Left ventricle myocardium inferior (tissue), 1 donor: Measurements from ENCODE around the gene ZNF883. TPM values are rescaled to one million over a fixed set of nuclear protein-coding genes. Genes with fewer than 3 reads are reported as not detected.

Experiments used
- DNase-seq: peaks from one replicate; pipeline ENCODE4 v3.0.0-alpha.2; 2020
- H3K27ac ChIP-seq: fragments of 200-600 bp; replicated peaks from 2 replicates; pipeline ENCODE4 v1.8.0; 2021
- H3K27me3 ChIP-seq: fragments of 200-600 bp; 2 replicates; pipeline ENCODE4 v1.8.0; 2021; ENCODE audit warnings: low read depth
- H3K36me3 ChIP-seq: fragments of 200-600 bp; 2 replicates; pipeline ENCODE4 v1.8.0; 2021
- H3K4me1 ChIP-seq: fragments of 200-600 bp; 2 replicates; pipeline ENCODE4 v1.8.0; 2021
- H3K4me3 ChIP-seq: fragments of 200-600 bp; 2 replicates; pipeline ENCODE4 v1.8.0; 2021; ENCODE audit warnings: mild to moderate bottlenecking, moderate library complexity
- H3K9me3 ChIP-seq: fragments of 200-600 bp; replicated peaks from 2 replicates; pipeline ENCODE4 v1.8.0; 2021
- intact Hi-C: fragments of 100-400 bp; cut with micrococcal nuclease; formaldehyde crosslinking; loops from one replicate; pipeline ENCODE4 v1.11.0; 2022
- total RNA-seq: library from RNA; stranded (reverse); fragmentation: NEBNext Ultra II Directional; extraction: Animal tissue kit (Norgen Biotek cat#: 25700); gene quantifications from one replicate; pipeline ENCODE4 v1.2.1, GENCODE V29; 2021
- TF ChIP-seq, protein P1 (sequence below): fragments of 200-600 bp; IDR thresholded peaks from 2 replicates; pipeline ENCODE4 v1.8.0; 2021; ENCODE audit warnings: antibody characterized with exemption, mild to moderate bottlenecking, borderline replicate concordance
- donor health status: DM: no; HTN: yes; CAD: no; lungs with severe emphysema.

Gene ZNF883
- total RNA-seq, 1 donor from 2014 or later: 6.2 TPM

DNA sequence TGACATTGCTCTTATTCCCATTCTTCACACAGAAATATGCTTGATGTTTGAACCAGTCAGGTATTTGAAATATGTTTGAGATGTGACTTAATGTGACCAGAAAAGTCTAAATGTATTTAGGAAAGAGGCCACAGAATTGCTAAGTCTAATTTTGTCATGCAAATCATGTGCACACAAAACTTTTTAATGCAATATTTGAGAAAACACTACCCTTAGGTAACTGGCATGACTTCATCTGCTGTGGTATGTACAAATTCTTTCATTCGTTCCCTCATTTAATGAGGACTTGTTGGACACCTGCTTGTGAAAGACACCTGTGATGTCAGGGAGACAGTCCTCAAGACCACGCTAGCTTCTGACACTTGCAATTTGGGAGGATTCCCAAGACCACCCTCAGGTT, 100.3 kb downstream of the ZNF883 start:
- intact Hi-C loops: no loop called here

More for the DNA sequence above, 100.3 kb downstream of the ZNF883 start:
- Histone ChIP-seq H3K36me3 (no peaks in the 10 kb centered on the region), H3K4me1 (peaks cover 9% of the 10 kb centered on the region), H3K27ac (no peak overlapping the region), H3K9me3 (no peaks in the 10 kb centered on the region), H3K27me3 (no peaks in the 10 kb centered on the region), H3K4me3 (no peak overlapping the region)
- TF ChIP-seq, protein P1, sequence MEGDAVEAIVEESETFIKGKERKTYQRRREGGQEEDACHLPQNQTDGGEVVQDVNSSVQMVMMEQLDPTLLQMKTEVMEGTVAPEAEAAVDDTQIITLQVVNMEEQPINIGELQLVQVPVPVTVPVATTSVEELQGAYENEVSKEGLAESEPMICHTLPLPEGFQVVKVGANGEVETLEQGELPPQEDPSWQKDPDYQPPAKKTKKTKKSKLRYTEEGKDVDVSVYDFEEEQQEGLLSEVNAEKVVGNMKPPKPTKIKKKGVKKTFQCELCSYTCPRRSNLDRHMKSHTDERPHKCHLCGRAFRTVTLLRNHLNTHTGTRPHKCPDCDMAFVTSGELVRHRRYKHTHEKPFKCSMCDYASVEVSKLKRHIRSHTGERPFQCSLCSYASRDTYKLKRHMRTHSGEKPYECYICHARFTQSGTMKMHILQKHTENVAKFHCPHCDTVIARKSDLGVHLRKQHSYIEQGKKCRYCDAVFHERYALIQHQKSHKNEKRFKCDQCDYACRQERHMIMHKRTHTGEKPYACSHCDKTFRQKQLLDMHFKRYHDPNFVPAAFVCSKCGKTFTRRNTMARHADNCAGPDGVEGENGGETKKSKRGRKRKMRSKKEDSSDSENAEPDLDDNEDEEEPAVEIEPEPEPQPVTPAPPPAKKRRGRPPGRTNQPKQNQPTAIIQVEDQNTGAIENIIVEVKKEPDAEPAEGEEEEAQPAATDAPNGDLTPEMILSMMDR: no peak
- no peak for DNase-seq

Other genes starting within 250 kb of the ZNF883 start
- gene SLC46A2, start 121.3 kb downstream of the ZNF883 start, total RNA-seq: not detected
- 1.0 TPM for gene ZFP37, start 44.5 kb upstream of the ZNF883 start, total RNA-seq
- 10.7 TPM for gene SLC31A2, start 138.8 kb upstream of the ZNF883 start, total RNA-seq
- 19.0 TPM for gene FKBP15, start 209.1 kb upstream of the ZNF883 start, total RNA-seq
- 12.6 TPM for gene SLC31A1, start 209.4 kb upstream of the ZNF883 start, total RNA-seq